Fibroblast of peridontal ligament (primary cell): ENCODE results near the gene CFAP97D2.
"Not testable (repeated sequence)": the region's sequence is repeated elsewhere in the genome, so short reads cannot be mapped to it uniquely, and the experiment has no call there.

ENCODE experiments used
- DNase-seq: peaks from one replicate; pipeline ENCODE4 v3.0.0-alpha.2; 2010; ENCODE audit errors: extremely low read depth

Gene CFAP97D2

DNA sequence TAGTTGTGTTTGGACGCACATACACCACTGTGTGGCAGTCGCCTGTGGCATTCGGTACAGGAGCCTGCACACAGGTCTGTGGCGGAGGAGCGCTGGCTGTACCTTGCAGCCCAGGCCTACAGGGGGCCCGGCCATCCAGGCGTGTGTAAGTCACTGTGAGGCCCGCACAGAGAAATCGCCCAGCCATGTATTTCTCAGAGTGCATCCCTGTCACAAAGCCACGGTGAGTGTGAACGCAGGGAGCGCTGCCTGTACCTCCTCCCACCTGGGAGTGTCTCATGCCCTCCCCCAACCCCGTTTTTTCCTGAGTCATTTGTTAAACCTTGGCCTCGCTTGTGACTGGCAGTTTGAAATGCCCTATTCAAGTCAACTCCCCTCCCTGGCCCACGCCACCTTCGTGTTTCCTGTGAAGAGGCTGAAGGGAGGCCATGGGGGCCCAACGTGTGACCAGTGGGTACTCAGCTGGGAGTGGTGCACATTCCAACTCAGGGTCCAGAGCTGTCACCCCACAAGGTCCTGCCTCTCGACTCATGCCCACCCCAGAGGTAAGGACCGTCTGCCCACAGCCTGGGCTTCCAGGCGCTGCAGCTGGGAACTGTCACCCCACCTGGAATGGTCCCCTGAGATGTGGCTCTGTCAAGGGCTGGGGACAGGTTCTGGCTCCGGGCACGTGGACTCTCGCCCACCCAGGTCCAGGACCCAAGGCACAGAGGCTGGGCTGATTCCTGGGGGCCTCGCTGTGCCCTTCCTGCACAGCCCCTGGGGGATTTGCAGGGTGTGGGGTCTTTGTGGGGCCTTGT, 35.1 kb upstream of the CFAP97D2 start:
- DNase-seq, result no peak

DNA sequence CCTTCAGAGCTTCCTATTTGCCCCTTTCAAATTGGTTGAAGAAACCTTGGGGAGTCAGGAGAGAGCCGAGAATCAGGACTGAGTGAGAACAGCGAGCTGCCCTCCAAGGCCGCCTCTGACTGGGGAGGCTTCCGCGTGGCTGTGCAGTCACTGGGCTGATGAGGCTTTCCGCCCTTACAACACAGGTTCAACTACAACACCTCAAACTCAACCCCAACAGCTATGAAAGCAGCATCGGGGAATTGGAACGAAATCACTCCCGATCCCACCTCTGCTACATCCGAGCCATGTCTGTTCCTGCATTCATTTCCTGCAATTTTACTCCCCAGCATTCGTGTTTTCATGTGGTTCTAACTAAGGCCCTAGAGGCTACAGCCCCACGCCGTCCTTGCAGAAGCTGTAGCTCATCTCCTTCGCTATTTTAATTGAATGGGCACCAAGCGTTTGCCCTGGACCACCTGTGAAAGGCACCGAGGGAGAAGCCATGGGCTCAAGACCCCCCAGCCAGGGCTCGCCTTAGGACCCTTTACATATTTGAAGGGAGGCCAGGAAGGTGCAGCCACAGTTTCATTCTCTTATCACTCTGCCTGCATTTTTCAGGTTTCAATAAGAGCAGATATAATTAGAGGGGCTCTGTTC, 34.3 kb upstream of the CFAP97D2 start:
- no peak for DNase-seq

DNA sequence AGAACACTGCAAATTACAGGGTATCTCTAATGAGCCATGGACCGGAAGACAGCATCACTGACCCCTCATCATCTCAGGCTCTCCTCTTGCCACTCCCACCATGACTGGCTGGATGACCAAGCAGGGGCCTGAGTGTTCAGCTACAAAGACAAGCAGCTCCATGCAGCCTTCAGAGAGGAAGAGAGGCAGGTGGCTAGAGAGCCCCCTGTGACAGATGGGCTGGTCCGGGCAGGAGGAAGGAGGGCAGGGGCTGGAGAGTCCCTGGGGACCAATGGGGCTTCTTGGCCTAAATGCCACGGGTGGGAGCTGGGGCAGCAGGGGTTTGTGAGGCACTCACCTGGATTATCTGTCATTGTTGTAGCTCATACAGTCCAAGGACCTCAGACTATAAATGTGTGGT, 33.8 kb upstream of the CFAP97D2 start:
- DNase-seq, result no peak

DNA sequence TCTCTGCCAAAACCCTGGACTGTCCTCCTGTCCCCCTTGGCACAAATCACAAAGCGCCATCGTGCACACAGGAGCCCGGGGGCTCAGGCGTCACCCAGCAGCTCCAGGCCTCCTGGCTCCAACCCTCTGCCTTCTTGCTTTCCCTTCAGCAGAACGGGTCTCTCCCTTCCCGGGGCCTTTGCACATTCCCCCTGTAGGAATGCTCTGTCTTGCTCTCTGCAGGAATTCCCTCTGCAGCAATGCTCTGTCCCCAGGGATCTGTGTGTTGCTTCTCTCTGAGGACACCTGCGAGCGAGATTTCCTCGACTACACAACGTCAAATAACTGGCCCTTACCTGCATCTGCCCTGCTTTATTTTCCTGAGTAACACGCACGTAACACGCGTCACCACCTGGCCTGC, 33.3 kb upstream of the CFAP97D2 start:
- DNase-seq, result no peak

DNA sequence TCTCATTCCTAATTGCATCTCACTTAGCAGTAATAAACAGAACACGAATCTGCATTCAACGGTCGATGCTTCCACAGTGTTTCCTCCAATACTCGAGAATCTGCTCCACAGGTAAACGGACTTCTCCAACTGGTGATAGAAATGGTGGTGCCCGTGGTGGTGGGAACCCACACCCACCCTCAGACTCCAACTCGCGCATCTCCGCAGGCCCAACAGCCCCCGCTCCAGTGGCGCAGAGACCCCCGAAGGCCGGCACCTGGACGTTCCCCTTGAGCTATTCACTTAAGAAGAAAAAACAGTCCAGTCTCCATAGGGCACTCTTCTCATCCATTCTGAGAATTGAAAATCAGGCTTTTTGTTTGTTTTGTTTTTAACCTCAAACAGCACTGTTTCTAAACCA, 32.9 kb upstream of the CFAP97D2 start:
- DNase-seq, result no peak

GRCh38 chr13:114146629-114147028, 32.4 kb upstream of the CFAP97D2 start:
- peak; percentile 17 for DNase-seq

GRCh38 chr13:114147803-114148520, 31.1 kb upstream of the CFAP97D2 start:
- DNase-seq, result no peak

GRCh38 chr13:114148521-114148855, 30.6 kb upstream of the CFAP97D2 start:
- no peak for DNase-seq

DNA sequence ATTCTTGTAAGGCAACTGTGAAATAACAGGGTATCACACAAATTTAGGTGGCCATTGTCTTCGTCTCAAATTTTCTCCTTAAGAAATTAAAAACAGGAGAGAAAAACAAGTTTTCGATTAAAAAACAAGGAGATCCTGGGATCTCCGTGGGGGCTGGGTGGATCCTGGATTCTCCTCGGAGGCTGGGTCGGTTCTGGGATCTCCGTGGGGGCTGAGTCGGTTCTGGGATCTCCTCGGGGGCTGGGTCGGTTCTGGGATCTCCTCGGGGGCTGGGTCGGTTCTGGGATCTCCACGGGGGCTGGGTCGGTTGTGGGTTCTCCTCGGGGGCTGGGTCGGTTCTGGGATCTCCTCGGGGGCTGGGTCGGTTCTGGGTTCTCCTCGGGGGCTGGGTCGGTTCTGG, 30.2 kb upstream of the CFAP97D2 start:
- not testable (repeated sequence) for DNase-seq

GRCh38 chr13:114149774-114150740, 29.0 kb upstream of the CFAP97D2 start:
- DNase-seq, result no peak

DNA sequence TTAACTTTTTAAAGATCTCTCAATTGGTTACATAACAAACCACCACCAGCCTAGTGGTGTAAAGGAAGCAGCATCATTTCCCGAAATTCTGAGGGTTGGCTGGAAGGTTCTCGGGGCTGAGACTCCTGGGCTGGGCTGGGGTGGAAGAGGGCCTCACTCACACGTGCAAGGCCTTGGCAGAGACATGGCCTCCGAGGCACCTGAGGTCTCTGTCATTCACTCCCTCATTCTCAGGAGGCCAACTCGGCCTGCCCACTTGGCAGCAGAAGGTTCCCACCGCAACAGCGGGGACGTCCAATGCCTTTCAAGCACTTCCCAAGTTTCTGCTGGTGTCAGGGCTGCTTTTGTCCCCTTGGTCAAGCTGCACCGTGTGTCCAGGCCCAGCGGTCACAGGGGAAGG, 28.0 kb upstream of the CFAP97D2 start:
- DNase-seq, result no peak

- DNase-seq, result no peak
These were observed 27.3 kb upstream of the CFAP97D2 start for GRCh38 chr13:114151565-114152284.

DNA sequence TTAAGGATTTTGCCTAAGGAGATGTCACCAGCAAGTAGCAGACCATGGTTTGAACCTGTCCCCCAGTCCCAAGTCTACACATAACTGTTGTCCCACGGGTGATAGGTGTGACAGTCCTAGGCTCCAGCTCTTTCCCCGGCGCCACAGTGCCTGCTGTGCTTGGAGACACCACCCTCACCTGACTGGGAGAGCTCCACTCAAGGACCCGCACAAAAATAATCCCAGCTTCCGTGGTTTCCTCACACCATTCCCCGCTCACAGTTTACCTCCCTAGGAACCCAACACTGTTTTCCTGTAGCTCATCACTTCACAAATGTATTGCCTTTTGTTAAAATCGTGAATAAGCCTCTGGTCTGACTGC, 26.8 kb upstream of the CFAP97D2 start:
- DNase-seq, result no peak

GRCh38 chr13:114152831-114153371, 26.2 kb upstream of the CFAP97D2 start:
- peak; percentile 81 for DNase-seq

GRCh38 chr13:114153485-114154080, 25.5 kb upstream of the CFAP97D2 start:
- no peak for DNase-seq

DNA sequence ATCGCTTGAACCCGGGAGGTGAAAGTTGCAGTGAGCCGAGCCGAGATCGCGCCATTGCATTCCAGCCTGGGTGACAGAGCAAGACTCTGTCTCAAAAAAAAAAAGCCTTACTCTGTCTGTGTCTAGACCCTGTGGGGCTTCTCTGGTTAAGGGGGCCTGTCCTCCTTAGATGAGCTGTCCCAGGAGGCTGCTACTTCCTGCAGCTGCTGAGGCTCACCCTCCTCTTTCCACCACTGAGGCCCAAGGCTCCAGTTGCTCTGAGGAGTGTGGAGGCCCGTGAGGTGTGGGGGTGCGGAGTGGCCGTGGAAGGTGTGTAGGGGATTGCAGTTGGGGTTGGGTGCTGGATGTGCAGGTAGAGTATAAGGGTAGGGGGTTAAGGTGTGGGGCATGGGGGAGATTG, 24.6 kb upstream of the CFAP97D2 start:
- no peak for DNase-seq

GRCh38 chr13:114155320-114155719, 23.7 kb upstream of the CFAP97D2 start:
- DNase-seq, result no peak

DNA sequence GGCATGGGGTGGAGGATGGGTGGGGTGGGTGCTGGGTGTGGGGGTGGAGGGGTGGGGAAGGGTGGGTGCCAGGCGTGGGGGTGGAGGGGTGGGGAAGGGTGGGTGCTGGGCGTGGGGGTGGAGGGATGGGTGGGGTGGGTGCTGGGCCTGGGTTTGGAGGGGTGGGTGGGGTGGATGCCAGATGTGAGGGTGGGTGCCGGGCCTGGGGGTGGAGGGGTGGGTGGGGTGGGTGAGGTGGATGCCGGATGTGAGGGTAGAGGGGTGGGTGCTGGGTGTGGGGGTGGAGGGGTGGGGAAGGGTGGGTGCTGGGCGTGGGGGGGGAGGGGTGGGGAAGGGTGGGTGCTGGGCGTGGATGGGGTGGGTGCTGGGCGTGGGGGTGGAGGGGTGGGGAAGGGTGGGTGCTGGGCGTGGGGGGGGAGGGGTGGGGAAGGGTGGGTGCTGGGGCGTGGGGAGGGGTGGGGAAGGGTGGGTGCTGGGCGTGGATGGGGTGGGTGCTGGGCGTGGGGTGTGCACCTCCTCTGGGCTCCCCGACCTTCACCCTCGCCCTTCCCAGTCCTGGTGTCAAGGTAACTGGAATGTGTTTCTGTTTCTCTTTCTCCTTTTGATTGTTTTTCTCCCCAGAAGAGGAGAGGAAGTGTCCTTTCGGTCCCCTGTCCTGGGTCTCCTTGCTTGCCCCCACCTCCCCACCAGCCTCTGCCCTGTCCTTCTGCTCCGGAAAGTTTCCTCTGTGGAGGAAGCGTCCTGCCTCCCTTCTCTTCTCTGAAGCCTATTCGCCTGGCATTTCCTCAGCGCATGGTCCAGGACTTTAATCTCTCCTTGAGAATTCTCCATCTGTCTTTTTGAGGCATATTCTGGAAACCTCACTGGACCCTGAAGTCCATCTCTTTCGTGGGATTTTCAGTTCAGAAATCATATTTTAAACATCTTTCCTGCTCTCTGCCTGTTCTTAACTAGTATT, 22.9 kb upstream of the CFAP97D2 start:
- no peak for DNase-seq

- no peak for DNase-seq
These were observed 21.1 kb upstream of the CFAP97D2 start for GRCh38 chr13:114157869-114158495.
